ENCODE results near the gene SYT5. TPM values are rescaled to one million over a fixed set of nuclear protein-coding genes. Genes with fewer than 3 reads are reported as not detected.
A peak's percentile ranks its signal among the peaks of the same experiment; 100 is the strongest.
"Not testable (repeated sequence)": the region's sequence is repeated elsewhere in the genome, so short reads cannot be mapped to it uniquely, and the experiment has no call there.

Gene SYT5
- total RNA-seq, 1 donor from 2014 or later = not detected

DNA sequence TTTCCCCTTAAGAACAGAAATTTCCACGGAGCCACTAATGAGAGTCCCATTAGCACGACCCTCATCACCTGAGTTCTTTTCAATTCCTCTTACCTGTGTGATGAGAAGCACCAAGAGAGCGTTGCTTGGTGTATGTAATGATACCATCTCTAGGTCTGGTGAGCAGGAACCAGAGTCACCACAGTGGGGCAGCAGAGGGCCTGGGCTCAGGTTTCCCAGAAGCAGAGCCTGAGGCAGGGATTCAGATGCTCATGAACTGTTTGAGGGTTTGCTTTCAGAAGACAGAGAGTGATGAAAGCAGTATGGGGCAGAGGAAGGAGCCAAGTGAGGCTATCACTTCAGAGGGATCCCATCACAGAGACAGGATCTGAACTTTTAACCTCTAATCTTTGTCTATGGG is 32.4 kb upstream of the SYT5 start:
- Histone ChIP-seq H3K27me3 (no peaks in the 10 kb centered on the region), H3K4me3 (no peak overlapping the region), H3K4me1 (no peaks in the 10 kb centered on the region), H3K9me3 (peaks cover 0 to 11% of the 10 kb centered on the region in 2 donors), H3K36me3 (no peaks in the 10 kb centered on the region), H3K27ac (no peak overlapping the region)
- DNase-seq (ENCODE audit: low spot score in 2 of 2) = no peak
- intact Hi-C loops (cut with DNase I) = no loop called here
- TF ChIP-seq, protein P1, sequence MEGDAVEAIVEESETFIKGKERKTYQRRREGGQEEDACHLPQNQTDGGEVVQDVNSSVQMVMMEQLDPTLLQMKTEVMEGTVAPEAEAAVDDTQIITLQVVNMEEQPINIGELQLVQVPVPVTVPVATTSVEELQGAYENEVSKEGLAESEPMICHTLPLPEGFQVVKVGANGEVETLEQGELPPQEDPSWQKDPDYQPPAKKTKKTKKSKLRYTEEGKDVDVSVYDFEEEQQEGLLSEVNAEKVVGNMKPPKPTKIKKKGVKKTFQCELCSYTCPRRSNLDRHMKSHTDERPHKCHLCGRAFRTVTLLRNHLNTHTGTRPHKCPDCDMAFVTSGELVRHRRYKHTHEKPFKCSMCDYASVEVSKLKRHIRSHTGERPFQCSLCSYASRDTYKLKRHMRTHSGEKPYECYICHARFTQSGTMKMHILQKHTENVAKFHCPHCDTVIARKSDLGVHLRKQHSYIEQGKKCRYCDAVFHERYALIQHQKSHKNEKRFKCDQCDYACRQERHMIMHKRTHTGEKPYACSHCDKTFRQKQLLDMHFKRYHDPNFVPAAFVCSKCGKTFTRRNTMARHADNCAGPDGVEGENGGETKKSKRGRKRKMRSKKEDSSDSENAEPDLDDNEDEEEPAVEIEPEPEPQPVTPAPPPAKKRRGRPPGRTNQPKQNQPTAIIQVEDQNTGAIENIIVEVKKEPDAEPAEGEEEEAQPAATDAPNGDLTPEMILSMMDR (IDR thresholded peaks at IDR 0.05) = no peak

DNA sequence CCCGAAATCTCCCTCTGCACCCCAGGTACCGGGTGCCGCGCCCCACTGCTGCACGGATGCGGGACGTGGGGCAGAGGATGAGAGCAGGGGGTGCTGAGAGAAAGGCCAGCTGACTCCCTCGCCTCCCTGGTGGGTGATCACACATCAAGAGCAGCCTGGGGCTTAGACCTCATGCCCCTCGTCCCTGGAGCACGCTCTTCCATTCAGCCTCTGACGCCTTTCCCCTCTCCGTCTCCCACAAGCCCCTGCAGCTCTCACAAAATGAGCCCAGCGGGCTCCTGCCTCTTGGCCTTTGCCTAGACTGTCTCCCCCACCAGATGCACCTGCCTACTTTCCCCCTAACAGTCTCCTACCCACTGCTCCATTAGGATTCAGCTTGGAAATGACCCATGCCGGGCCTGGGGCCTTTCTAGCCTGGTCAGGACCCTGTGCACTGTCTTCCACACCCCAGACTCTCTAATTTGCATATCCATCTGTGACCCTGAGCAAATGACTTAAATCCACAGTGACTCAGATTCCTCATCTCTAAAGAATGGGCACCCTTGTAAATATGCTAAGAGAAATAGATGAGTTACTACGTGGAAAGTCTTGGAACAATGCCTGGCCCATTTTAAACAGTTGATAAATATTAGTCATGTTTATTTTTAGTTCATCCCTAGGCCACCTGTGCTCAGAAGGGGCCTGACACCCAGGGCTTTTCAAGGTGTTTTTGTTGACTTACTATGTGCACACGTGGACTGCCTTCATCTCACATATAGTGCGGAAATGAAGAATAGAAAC is 29.8 kb upstream of the SYT5 start:
- intact Hi-C loops (cut with DNase I) = no loop called here
- H3K27ac ChIP-seq = no peak overlapping the region
- no peak for DNase-seq (ENCODE audit: low spot score in 2 of 2)

DNA sequence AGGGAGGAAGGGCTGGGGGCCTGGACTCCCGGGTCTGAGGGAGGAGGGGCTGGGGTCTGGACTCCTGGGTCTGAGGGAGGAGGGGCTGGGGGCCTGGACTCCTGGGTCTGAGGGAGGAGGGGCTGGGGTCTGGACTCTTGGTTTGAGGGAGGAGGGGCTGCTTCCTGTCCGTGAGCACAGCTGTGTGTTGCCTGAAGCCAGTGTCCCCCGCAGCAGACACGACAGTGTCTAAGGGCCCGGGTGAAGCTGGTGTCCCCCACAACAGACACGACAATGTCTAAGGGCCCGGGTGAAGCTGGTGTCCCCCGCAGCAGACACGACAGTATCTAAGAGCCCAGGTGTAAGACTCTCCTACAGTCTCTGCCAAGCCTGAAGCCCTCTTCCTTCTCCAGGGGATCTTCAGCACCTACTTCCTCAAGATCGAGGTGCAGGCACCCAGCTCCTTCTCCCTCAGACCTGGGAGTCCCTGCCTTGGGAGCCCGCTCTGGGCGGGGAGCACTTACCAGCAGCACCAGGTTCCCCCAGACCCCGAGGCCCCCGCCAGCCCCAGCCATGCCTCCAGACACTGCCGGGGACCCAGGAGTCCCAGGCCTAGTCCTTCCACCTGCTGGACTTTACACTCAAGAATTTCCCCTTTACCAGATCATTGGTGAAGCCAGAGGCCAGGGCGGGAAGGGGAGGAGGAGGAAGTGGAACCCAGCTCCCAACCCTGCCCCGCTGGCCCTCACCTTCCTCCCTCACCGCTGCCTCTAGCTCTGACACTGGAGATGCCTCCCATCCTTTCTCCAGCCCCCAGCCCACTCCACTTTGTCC is 29.0 kb upstream of the SYT5 start, which contains the start of gene PTPRH:
PTPRH (minus strand) TSS at position 622 of the 813 bp plus-strand sequence; CDS start at position 554, 68 bp downstream.
- peaks cover 0 to 11% of the 10 kb centered on the region in 2 donors for H3K9me3 ChIP-seq
- TF ChIP-seq, protein P1 (IDR thresholded peaks at IDR 0.05) = no peak
- no peak within 1 kb of the TSS for H3K27ac ChIP-seq
- DNase-seq (ENCODE audit: low spot score in 2 of 2) = no peak
- H3K36me3 ChIP-seq = no peaks in the 10 kb centered on the region
- intact Hi-C loops (cut with DNase I) = no loop called here
- H3K4me1 ChIP-seq = peaks cover 0 to 2% of the 10 kb centered on the region in 2 donors
- H3K27me3 ChIP-seq = no peaks in the 10 kb centered on the region
- H3K4me3 ChIP-seq = no peak within 1 kb of the TSS

More for the DNA sequence above, 29.8 kb upstream of the SYT5 start:
- peaks cover 0 to 2% of the 10 kb centered on the region in 2 donors for H3K4me1 ChIP-seq
- no peak overlapping the region for H3K4me3 ChIP-seq
- no peaks in the 10 kb centered on the region for H3K36me3 ChIP-seq
- TF ChIP-seq, protein P1 (IDR thresholded peaks at IDR 0.05) = no peak
- H3K9me3 ChIP-seq = peaks cover 0 to 11% of the 10 kb centered on the region in 2 donors
- no peaks in the 10 kb centered on the region for H3K27me3 ChIP-seq

DNA sequence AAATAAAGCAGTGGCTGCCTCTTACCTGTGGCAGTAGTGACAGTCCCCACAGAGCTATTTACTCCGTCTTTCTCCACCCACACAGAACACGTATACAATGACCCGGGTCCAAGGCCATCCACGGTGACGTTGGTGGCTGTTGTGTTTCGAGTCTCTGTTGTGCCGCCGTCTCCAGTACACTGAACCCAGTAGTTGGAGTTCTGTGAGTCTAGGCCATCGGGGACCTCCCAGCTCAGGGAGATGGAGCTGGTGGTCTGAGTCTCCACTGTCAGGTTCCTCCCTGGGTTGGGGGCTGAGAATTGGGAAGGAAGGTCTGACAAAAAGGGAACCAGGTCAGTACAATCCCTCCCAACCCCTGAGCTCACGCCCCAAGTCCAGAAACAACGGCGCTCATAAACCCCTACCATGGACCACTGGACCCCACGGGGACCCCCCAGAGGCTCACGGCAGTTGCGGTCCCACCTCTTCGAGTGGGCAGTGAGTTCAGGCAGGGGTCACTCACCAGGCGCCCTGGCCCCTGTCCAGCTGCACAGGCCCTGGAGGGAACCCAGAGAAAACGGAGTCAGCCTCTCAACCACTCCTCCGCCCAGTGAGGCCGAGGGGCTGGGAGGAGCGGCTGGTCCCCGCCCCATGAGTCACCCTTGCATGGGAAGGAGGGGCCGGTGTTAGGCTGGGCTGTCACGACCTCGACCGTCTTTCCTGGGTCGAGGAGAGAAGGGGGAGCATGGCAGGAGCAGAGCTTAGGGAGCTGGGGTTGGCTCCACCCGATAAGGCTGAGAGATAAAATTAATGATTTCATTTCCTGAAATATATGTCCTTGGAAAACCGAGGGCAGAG is 26.8 kb upstream of the SYT5 start:
- peak overlapping the region in 1 of 2 donors; percentile 30 for H3K4me3 ChIP-seq
- H3K27me3 ChIP-seq = no peaks in the 10 kb centered on the region
- TF ChIP-seq, protein P1 (IDR thresholded peaks at IDR 0.05) = no peak
- H3K4me1 ChIP-seq = peaks cover 0 to 2% of the 10 kb centered on the region in 2 donors
- no peaks in the 10 kb centered on the region for H3K36me3 ChIP-seq
- H3K9me3 ChIP-seq = no peaks in the 10 kb centered on the region
- peak; percentile 35 to 78 for DNase-seq (ENCODE audit: low spot score in 2 of 2)
- H3K27ac ChIP-seq = no peak overlapping the region
- intact Hi-C loops (cut with DNase I) = no loop called here

DNA sequence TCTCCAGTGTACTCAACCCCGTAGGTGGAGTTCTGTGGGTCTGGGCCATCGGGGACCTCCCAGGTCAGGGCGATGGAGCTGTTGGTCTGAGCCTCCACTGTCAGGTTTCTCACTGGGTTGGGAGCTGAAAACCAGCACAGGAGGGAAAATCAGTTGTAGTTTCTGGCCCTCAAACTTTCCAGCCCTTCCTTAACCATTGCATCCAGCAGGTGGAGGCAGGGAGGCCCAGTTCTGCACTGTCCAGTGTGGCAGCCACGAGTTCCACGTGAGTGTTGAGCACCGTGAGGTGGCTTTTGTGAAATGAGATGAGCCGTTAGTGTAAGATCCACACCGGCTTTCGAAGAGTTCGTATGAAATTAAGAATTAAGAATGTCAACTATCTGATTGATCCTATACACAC is 22.1 kb upstream of the SYT5 start:
- H3K36me3 ChIP-seq; H3K27ac ChIP-seq; H3K27me3 ChIP-seq; H3K4me3 ChIP-seq; intact Hi-C loops (cut with DNase I); DNase-seq (ENCODE audit: low spot score in 2 of 2); H3K4me1 ChIP-seq; H3K9me3 ChIP-seq: not testable (repeated sequence)
